Ovary (tissue), 3 donors: ENCODE results near the gene RAB43.

ENCODE experiments used
- CTCF ChIP-seq, 3 donors: fragments of 450-650 bp in 2 of 3; fragments of 200-600 bp in 1 of 3; IDR thresholded peaks; one replicate each; pipeline versions ENCODE4 v1.5.1 to v1.8.0; 2016 to 2022; ENCODE audit warnings: antibody characterized with exemption in 3 of 3, mild to moderate bottlenecking in 1 of 3
- POLR2A ChIP-seq: fragments of 450-650 bp; IDR thresholded peaks from one replicate; pipeline ENCODE4 v1.6.1; 2017; ENCODE audit warnings: antibody characterized with exemption, mild to moderate bottlenecking, moderate library complexity
- donor health status: DM: no; HTN: no; CAD: no.

- no peak for TF ChIP-seq POLR2A
- TF ChIP-seq CTCF (IDR thresholded peaks at IDR 0.05): no peak
Measured at GRCh38 chr3:129057249-129057648, 64.4 kb downstream of the RAB43 start.
